ENCODE data around the gene CDNF.

The CDNF gene

DNA sequence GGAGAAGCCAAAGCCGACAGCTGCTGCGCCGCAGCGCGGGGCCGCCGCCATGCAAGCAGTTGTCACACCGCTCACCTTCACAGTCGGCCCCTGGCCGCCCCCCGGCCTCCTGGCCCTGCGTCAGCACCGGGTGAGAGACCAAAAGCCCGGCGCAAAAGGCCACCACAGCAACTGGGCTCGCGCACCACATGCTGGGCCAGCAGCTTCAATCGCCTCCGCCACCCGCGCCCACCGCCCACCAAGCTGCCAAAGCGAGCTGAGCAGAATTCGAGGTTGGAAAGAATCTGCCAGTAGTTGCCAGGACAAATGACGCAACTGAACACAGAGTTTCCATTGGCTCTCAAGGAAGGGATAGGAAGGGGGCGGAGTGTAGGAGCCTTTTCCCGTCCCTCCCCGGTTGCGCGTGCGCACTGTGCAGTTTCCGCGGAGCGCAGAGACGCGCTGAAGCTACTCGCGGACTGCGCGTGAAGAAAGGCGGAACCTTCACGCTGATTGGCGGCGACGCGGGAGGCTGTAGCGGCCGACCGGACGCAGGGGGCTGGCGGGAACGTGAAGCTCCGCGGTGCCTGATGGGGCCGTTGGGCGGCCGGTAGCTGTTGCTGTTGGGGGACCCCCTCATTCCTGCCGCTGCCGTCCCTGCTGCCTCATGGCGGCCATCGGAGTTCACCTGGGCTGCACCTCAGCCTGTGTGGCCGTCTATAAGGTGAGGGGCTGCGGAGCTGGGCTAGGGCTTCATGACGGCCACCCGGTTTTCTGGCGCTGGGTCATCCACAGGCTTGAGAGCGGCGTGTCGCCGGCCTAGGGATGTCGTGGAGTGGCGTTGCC, at the start of gene CDNF, which contains the start of the genes HSPA14 and MSANTD7:
CDNF (minus strand) TSS at position 281 of the 825 bp plus-strand sequence; CDS start at position 190, 91 bp downstream.
HSPA14 (plus strand) TSS at position 550 of the 825 bp plus-strand sequence; CDS start at position 647, 97 bp downstream.
MSANTD7 (plus strand) TSS at position 550 of the 825 bp plus-strand sequence. CDS start 3,979 bp downstream, outside the sequence.
- TF ChIP-seq, protein P1, sequence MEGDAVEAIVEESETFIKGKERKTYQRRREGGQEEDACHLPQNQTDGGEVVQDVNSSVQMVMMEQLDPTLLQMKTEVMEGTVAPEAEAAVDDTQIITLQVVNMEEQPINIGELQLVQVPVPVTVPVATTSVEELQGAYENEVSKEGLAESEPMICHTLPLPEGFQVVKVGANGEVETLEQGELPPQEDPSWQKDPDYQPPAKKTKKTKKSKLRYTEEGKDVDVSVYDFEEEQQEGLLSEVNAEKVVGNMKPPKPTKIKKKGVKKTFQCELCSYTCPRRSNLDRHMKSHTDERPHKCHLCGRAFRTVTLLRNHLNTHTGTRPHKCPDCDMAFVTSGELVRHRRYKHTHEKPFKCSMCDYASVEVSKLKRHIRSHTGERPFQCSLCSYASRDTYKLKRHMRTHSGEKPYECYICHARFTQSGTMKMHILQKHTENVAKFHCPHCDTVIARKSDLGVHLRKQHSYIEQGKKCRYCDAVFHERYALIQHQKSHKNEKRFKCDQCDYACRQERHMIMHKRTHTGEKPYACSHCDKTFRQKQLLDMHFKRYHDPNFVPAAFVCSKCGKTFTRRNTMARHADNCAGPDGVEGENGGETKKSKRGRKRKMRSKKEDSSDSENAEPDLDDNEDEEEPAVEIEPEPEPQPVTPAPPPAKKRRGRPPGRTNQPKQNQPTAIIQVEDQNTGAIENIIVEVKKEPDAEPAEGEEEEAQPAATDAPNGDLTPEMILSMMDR (IDR thresholded peaks at IDR 0.05; ENCODE audit: low read depth, low read length, missing control alignments), result no peak
- H3K4me3 ChIP-seq (ENCODE audit: low read depth, low read length), result peak within 1 kb of the TSS; percentile 84
- DNase-seq (ENCODE audit: low read depth), result peak; percentile 97

DNA sequence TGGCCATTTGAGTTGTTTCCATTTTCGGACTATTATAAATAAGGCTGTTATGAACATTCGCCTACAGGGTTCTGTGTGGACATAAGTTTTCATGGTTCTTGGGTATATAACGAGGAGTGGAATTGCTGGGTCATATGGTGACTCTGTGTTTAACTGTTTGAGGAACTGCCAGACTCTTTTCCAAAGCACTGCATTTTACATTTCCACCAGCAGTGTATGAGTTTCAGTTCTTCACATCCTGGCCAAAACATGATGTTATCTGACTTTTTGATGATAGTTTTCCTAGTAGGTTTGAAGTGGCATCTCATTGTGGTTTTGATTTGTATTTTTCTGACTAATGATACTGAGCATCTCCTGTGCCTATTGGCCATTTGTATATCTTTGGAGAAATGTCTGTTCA, 46.2 kb upstream of the CDNF start:
- H3K4me3 ChIP-seq (ENCODE audit: low read depth, low read length), result no peak overlapping the region
- TF ChIP-seq, protein P1 (IDR thresholded peaks at IDR 0.05; ENCODE audit: low read depth, low read length, missing control alignments), result no peak
- no peak for DNase-seq (ENCODE audit: low read depth)

DNA sequence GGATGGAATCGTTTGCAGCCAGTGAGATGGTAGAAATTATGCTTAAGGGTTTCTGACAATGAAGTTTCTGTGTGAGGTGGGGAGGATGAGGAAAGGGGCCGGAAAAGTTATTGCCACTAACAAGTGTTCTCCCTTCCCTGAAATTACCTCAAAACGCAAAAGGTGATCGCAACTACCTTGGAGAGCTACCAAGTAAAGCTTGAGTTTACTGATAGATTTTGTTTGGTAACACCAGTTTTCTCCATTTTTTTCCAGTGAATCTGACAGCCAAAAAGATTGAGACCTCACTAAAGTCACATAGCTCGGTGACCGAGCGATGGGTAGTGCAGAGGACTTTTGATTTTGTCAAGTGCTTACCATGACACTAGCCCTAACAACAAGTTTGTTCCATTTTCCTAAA, 42.4 kb upstream of the CDNF start:
- TF ChIP-seq, protein P1 (IDR thresholded peaks at IDR 0.05; ENCODE audit: low read depth, low read length, missing control alignments), result no peak
- no peak for DNase-seq (ENCODE audit: low read depth)
- peak overlapping the region; percentile 80 for H3K4me3 ChIP-seq (ENCODE audit: low read depth, low read length)

DNA sequence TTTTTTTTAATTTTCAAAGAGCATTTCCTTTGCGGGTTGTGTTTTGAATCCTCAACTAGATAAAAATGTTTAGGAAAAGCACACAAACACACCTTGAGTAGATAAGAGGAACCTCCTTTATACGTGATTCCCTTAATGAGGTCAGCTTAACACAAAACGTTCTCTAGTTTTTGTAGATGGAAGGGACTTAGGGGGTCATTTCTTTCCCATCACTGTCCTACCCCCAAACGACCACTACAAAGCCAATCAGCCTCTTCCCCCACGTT, 42.0 kb upstream of the CDNF start:
- H3K4me3 ChIP-seq (ENCODE audit: low read depth, low read length), result peak overlapping the region; percentile 80
- TF ChIP-seq, protein P1 (IDR thresholded peaks at IDR 0.05; ENCODE audit: low read depth, low read length, missing control alignments), result no peak
- no peak for DNase-seq (ENCODE audit: low read depth)

DNA sequence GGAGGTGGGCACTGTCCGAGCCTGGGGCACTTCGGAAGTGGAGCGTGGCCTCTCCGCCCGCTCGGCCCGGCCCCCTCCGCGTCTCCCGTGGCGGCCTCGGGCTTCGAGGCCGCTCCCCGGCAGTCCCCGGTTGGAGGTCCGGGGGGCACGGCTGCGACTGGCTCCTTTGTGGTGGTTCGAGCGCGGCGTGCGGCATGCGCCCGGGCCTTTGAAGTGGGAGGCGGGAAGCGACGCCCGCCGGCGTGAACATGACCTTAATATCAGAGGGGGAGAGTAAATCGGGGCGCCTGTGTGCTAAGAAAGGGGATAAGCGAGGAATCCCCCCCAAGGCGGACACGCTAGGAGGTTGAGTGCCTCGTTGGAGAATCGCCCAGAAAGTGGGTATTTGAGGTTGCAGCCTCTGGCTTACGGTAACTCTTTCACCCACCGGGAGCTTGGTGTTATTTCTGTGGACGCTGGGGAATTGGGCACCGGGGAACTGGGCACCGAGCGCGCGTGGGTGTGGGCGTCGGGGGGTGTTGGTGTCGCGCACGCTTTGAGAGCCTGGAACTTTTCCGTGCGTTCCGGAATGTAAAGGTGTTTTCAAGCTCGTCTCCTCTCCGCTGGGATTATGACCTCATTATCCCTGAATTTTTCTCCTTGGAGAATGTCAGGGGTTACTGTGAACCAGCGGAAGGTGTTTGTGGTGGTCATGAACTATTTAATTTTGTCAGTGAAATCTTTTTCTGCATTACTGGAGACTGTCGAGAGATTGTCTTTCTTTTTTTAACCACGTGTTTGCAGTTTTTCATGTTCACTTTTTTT, 41.5 kb upstream of the CDNF start:
- DNase-seq (ENCODE audit: low read depth), result no peak
- peak overlapping the region; percentile 80 for H3K4me3 ChIP-seq (ENCODE audit: low read depth, low read length)
- TF ChIP-seq, protein P1 (IDR thresholded peaks at IDR 0.05; ENCODE audit: low read depth, low read length, missing control alignments), result no peak

DNA sequence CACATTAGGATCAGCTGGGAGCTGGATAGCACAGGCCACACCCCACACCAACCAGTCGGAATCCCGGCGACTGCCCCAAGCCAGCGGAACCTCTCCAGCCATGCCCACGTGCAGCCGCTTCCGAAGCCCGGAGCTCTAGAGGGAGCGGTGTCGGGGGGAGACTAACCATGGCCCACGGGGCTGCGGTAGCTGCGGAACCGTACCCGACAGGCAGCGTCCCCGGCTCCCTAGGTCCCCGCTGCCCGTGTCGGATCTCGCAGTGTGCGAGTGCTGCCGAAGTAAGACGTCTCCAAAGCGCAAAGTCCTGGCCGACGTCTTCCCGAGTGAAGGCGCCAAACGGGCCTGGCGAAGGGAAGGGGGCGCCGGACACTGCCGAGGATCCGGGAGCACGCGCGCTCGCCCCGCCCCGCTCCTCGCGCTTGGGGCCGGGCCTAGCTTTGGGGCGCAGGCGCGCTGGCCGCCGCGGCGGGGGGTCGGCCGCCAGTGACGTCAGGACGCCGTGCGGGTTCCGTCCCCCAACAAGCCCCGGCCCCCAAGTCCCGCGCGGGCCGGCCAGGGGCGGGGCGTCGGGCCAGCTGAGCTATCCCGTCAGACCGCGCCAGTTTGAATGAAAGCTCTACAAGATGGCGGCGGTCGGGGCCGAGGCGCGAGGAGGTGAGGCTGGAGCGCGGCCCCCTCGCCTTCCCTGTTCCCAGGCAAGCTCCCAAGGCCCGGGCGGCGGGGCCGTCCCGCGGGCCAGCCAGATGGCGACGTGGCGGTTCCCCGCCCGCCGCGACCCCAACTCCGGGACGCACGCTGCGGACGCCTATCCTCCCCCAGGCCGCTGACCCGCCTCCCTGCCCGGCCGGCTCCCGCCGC, 40.7 kb upstream of the CDNF start, which contains the start of gene SUV39H2:
SUV39H2 (plus strand) TSS at position 601 of the 858 bp plus-strand sequence; CDS start at position 624, 23 bp downstream.
- H3K4me3 ChIP-seq (ENCODE audit: low read depth, low read length), result peak within 1 kb of the TSS; percentile 80
- TF ChIP-seq, protein P1 (IDR thresholded peaks at IDR 0.05; ENCODE audit: low read depth, low read length, missing control alignments), result no peak
- peak; percentile 74 for DNase-seq (ENCODE audit: low read depth)

All from GM12864 (cell line).